Astrocyte of the hippocampus (primary cell): ENCODE data around the gene DZIP1.

Experiments
- DNase-seq: peaks from one replicate; pipeline ENCODE4 v3.0.0; 2011; ENCODE audit warnings: low read depth, low spot score

The DZIP1 gene

DNA sequence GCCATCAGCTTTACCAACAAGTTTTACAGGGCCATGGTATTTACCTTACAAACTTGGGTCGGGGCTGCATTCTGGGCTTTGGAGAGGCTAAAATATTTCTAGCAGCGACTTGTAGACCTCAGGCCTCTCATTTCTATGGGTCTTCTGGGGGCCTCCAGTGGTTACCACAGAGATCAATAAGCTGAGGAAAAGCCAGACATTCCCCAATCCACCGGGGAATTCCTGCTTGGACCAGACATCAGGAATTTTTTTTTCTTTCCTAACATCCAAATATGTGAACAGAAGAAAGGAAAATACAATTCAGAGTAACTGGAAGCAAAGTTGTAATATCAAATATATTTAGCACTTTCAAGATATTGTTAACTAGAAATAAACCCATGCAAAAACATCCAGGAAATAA lies 1.5 kb downstream of the DZIP1 start:
- peak; percentile 13 for DNase-seq

DNA sequence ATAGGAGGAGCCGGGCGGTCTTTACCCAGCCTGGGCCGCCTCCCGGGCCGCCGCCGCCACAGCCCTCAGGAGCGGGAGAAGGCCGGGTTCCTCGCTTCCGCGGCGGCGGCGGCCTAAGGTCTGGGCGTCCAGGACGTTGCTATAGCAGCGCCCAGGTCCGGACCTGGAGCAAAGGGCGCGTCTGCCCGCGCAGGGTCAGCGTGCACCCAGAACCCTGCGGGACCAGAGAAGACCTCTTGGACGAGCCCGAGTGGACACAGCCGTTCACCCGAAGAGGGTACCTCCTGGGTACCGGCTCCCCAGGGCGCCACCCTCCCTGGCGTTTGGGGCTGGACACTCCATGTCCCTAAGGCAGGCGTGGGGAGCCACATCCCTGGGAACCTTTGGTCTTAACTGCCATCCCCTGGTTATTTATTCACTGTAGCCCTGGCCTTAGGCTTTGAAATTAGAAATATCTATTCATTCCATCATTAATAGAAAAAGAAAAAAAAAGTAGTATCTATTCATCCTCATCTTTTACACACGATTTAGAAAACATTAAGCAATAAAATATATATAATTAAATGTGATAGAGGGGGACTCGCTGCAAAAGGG lies 2.4 kb downstream of the DZIP1 start:
- DNase-seq: peak; percentile 79

DNA sequence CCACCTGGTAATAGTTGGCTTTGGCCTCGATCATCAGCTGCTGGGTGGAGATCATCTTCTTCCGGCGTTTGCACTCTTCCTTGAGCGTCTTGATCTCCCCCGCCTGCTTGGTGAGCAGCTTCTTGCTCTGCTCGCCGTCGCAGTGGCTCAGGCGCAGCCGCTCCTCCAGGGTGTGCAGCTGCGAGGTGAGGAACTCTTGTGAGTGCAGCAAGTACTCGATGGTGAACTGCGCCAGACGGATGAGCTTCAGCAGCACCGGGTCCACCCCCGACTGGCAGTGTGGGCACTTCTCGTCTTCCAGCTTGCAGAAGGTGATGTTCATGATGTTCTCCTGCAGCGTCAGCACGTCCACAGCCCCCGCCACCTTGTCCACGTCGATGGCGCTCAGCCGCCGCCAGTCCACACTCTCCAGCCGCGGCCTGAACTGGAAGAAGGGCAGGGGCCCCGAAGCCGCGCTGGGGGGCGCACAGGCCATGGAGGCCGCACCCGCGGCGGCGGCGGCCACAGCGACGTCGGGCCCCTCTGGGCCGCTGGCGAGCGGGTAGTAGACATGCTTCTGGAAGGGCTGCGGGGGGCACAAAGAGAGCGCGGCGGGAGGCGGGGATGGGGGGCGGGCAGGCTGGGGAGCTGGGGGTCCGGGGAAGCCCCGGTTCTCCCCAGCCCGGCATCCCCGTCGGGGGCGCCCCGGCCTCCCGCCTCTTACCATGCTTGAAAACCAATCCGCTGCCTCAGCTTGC lies 3.0 kb downstream of the DZIP1 start:
- DNase-seq: peak; percentile 28

DNA sequence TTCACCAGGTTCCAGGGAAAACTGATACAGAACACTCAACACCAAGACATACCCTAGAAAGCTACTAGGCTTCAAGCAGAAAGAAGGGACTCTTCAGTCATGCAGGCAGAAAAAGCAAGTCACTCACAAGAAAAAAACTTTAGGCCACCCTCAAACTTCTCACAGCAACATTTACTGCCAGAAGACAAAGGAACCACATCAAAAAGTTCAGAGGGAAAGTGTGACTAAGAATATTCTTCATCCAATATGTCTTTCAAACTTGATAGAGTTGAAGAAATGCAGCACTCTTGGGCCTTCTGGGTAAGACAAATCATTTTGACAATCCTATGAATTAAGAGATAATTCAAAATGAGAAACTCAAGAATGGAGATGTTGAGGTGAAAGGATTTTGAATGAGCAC lies 7.7 kb downstream of the DZIP1 start:
- peak; percentile 18 for DNase-seq

DNA sequence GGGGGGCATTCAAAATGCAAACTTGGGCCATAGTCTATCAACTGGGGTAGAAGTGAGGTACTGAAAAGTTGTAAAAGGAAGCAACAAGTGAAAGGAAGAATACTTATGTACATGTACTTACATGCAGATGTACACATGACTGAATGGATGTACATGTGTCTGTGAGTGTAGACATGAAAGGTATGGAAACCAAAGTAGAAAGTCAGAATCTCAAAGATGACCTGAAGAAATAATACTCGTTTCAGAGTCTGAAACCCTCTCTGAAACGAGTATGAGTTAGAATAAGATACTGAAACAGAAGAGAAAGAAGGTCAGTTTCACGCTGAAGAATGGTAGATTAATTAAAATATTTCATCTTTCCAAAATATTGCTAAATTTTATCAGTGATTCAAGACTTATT lies 13.9 kb downstream of the DZIP1 start:
- no peak for DNase-seq

DNA sequence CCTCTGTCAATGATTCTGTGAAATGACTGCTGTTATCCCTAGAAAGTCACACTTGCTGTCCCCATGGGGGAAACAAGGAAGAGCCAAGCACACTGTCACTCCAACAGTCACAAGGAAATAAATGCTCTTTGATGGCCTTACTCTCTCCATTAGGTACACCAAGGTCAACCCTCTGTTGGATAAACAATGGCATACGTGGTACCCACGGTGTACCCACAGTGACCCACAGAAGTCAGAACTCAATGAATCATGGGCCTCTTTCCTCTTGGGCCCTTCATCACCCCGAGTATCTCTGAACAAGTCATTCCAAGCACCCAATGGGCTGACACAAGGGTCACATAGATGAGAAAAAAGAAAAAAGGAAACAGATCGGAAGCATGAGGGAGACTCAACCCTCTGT lies 15.4 kb downstream of the DZIP1 start:
- no peak for DNase-seq

DNA sequence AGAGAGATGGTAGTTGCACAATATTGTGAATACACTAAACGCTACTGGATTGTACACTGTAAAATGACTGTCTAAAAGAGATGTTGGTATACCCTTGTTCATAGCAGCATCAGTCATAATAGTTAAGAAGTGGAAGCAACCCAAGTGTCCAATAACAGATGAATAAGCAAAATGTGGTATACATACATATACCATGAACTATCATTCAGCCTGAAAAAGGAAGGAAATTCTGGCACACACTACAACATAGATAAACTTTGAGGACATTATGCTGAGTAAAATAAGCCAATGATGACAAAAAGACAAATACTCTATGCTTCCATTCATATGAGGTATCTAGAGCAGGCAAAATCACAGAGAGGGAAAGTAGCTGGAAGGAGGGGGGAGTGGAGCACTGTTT lies 16.0 kb downstream of the DZIP1 start:
- DNase-seq: no peak

DNA sequence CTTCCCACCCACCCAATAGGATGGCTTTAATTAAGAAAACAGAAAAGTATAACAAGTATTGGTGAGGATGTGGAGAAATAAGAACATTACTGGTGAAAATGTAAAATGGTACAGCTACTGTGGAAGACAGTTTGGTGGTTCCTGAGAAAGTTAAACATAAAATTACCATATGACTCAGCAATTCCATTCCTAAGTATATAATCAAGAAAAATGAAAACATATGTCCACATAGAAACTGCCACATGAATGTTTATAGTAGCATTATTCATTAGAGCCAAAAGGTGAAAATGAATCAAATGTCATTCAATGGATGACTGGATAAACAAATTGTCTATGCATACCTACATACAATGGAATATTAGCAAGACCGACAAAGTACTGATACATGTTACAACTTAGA lies 16.9 kb downstream of the DZIP1 start:
- DNase-seq: no peak

DNA sequence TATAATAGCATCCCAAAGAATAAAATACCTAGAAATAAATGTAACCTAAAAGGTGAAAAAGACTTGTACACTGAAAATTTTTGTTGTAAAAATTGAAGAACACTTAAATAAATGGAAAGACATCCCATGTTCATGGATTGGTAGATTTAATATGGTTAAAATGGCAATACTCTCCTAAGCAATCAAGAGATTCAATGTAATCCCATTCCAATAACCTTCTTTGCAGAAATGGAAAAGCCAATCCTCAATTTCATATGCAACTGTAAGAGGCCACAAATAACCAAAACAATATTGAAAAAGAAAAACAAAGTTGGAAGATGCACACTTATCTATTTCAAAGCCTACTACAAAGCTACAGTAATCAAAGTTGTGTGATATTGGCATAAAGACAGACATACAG lies 17.7 kb downstream of the DZIP1 start:
- no peak for DNase-seq

DNA sequence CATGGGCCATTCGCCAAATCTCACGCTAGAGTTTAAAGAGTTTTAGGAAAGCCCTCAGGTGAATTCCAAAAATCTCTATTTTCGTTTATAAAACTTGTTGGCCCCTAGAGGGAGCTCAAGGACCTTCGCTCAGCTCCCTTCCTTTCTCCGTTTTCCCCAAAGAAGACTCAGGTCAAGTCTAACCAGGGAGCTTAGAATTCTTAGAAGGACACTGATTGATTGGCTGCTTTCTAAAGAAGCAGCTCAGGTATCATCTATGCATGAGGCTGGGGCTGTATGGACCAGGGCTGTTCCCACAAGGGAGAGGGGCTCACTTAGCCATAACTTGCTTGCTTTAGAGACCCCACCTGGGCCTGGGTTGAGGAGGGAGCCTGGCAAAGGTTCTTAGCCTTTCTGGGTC lies 20.5 kb downstream of the DZIP1 start:
- DNase-seq: peak; percentile 77

DNA sequence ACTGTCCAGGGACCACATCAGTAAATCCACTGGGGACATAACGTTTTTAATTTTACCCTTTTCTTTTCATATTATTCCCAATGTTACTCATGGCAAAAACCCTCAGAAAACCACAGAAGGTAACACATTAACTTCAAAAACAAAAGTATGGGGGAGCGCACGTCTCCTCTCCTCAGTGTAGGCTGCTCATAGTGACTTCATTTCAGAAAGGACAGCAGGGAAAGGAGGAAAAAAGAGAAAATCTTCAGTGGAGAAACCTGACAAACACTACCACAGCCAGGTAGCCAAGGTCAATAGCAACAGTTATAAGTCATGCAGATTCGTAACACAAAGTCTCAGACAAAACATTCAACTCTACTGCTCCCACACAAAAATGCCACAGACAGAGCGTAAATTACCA lies 21.4 kb downstream of the DZIP1 start:
- DNase-seq: no peak

DNA sequence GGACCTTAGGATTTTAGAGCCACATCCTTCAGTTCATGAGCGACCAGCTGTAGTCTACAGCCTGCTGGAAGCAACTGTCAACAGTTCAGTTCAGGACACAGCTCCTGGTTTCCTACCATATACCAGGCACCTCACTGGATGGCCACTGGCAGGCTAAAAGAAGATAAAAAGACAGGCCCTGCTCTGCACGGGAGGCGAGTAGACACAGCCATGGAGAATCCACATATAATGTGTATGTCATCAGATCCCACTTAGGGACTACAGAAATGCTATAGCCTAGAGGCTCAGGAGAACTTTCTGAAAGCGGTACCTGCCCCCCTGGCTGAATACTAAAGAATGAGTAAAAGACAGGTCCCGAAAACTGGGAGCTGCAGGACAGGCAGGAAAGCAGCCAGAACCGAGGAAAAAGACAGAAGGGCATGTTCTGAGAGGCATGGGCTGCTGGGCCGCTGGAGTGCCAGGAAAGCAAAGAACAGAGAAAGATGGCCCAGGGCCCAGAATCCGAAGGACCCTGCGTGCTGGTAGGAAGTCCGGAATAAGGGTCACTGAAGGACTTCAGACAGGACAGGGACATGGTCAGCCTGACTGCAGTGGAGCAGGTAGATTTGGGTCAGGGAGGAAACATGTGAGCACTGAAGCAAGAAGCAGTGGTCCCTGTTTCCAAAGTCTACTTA lies 23.5 kb downstream of the DZIP1 start:
- DNase-seq: no peak

DNA sequence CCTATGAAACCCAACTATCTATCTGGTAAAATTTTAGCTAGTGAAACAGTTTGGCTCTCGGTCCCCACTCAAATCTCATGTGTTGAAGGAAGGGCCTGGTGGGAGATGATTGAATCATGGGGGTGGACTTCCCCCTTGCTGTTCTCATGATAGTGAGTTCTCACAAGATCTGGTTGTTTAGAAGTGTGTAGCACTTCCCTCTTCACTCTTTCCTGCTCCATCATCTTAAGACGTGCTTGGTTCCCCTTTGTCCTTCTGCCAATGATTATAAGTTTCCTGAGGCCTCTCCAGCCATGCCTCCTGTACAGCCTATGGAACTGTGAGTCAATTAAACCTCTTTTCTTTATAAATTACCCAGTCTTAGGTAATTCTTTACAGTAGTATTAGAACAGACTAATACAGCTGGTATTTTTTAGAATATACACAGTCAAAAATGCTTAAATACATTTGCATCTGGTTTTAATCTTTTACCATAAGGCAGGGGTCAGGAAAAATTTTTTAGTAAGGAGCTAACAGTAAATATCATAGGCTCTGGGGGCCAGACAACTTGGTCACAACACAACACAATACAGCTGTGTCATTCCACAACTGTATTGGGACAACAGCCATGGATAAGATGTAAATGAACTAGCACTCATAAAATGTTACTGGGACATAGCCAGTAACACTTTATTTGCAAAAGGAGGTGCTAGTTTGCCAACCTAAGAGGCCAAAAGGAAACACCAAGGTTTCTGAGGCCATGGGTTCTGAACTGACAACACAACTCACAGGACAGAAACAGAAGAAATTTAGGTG lies 24.3 kb downstream of the DZIP1 start:
- no peak for DNase-seq

DNA sequence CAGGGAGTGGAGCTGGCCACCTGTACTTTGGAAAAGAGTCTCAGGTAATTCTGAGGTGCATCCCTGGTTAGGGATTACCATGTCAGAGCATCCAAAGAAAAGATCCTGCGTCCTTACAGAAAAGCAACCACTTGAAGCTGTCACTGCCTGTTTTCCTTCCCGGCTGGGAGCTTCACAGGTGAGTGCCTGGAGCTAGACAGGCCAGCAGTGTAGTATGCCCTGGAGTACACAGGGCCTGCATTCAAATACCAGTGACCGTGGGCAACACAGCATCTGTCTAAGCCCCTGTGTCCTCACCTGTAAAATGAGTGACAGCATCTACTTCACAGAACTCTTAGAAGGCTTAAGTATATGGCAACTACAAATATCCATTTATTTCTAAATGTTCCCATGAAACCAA lies 29.0 kb downstream of the DZIP1 start:
- DNase-seq: no peak

DNA sequence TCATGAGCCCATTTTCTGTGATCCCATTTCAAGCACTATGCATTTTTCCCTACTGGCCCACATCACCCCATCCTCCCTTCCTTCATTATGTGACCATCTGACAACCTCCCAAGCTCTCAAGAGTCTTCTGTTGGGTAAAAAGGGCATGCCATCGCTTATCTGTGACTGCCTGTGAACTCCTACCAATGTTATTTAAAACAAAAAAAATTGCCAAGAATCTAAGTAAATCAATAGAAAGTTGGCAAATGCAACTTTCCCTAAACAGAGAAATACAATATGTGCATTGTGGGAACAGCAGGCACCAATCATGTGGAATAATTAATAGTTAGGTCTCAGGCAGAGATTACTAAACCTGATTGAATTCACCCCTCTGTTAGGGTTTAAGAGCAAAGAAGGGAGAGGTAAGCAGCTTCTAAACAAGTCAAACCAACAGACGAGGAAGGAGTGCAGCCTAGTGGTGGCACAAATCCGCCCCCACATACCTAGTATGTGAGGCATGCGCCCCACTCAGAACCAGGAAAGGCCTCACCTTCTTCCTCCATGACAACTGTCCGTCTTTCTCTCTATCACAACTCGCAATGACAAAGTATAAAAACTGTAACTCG lies 29.8 kb downstream of the DZIP1 start:
- DNase-seq: peak; percentile 24

DNA sequence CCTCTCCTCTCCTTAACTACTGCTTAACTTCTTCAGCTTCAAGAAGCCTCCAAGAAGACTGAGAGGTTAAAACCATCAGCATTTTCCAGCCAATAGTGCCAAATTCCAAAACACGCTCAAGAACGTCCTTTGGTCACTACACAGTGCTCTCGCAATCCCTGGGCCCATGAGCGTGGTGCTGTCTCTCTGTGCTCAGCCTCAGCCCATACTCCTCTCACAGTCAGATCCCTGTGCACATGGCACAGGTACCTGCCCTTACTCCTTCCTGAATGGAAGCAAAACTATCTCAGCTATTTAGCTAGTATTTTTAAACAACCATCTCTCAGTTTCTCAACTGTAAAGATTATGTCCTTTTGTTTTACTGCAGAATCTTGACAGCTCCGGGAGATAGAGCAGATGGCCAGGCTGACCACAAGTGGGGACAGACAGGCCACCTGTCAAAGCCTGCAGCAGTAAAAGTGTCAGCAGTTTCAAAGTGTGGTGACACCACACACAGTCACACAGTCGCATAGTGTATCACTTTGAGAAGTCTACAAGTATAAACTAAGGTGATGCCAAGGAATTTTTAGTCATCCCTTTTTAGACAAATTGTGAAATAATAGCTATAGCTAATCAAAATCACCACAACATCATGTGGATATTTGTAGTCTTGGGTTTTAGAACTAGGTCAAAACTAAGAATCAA lies 35.7 kb downstream of the DZIP1 start:
- no peak for DNase-seq

DNA sequence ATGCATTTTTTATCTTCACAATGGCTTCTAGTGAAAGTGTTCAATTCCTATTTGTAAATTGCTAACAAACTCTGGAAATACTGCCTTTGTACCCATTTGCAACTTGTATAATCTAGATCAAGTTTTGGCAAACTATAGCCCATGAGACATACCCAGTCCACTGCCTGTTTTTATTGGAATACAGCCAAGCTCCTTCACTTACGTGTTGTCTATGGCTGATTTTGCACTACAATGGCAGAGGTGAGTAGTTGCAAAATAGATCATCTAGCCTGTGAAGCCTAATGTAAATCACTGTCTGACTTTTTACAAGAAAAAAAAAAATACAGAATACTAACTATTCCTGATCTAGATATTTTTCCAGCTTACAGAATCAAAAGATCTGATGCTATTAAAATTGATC lies 37.1 kb downstream of the DZIP1 start:
- DNase-seq: peak; percentile 42

DNA sequence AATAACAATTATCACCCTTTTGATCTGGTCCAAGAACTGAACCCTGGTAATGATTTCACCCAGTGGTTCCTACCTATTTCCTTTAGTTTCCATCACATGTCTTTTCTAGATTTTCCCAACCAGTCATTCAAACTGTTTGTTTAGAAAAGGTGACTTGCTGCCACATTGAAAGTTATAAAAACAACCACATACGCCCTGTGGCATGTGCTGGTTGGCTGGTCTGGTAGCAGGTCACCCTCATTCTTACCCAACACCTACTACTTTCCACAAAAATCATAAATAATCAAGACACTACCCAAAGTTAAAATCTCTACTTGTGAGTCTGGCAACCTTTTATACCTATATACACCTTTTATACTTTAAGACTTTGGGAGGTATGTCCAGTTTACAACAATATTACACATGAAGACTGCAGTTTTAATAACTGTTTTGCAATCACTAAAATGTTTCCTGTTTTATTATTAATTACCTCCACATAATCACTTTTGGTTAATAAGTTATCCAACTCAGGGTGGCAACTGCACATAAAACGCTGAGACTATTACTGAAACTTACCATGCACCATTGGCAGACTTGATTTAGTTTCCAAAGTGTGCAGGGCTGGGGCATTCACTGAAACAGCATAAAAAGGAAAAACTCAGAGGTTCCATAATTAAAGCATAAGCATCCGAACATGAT lies 38.9 kb downstream of the DZIP1 start:
- no peak for DNase-seq

DNA sequence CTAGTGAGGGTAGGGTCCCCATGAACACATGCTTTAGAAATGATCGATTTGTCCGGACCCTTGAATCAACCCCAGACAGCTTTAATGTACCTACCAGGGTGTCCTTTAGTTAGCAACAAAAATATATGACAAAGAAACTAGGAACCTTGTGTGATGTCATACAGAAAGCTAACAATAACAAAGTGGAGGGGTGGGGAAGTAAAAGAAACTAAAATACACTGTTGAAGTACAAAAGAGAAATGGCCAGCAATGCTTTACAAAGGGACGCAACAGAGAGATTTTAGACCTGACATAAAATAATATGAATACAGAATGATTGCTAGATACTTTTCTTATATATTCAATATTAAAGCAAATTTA lies 40.0 kb downstream of the DZIP1 start:
- no peak for DNase-seq

DNA sequence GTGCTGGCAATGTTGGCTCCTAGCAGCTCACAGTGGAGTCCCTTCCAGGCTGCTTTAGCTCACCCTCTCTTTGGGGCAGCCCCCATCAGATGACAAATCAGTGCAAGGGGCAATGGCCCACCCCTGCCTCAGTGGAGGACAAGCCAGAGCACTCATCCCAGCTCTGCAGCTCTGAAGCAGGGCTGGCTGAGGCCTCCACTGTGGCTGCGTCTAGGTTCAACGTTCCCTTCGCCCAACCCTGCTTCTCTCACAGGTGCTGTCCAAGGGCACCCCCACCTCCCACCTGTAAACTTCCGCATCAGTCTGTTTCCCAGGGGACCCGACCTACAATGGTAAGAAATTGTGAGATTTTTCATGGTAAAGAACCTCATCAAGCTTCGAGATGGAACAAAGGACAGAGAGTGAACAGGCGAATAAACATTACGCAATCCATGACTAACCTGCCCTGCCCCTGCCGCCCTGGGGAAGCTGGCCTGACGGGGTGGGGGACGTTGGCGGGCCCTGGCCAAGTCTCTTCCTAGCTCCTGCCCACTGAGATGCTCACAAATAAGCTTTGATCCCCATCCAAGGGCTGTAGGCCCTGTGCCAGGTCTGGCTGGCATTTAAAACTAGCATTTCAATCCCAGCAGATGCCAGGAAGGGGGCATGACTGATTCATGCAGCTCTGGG lies 40.5 kb downstream of the DZIP1 start:
- DNase-seq: peak; percentile 86
